ENCODE measurements around the gene WWP2. TPM values are rescaled to one million over a fixed set of nuclear protein-coding genes. Genes with fewer than 3 reads are reported as not detected.

Gene WWP2
- total RNA-seq, 1 donor from 2014 or later = 26.8 TPM

GRCh38 chr16:69885722-69886121 is 123.6 kb downstream of the WWP2 start:
- H3K27ac Mint-ChIP-seq = no peak overlapping the region

GRCh38 chr16:69886726-69887125 is 124.6 kb downstream of the WWP2 start:
- H3K4me3 Mint-ChIP-seq = no peak overlapping the region
- DNase-seq (ENCODE audit: low spot score) = no peak
- Histone ChIP-seq H3K4me3 (no peak overlapping the region), H3K9me3 (ENCODE audit: low read depth) (no peaks in the 10 kb centered on the region), H2AFZ (replicated peaks) (no peak overlapping the region), H3K27me3 (no peaks in the 10 kb centered on the region), H4K20me1 (ENCODE audit: low read depth) (no peaks in the 10 kb centered on the region), H3K79me2 (ENCODE audit: low read depth) (no peaks in the 10 kb centered on the region), H3K4me2 (no peak overlapping the region), H3K27ac (no peak overlapping the region), H3K4me1 (peaks cover 5% of the 10 kb centered on the region), H3F3A (ENCODE audit: low read depth) (peaks cover 7% of the 10 kb centered on the region), H3K36me3 (no peaks in the 10 kb centered on the region), H3K9ac (no peak overlapping the region)
- H3K27me3 Mint-ChIP-seq (ENCODE audit: insufficient read depth, low read depth) = no peaks in the 10 kb centered on the region
- no peak overlapping the region for H3K27ac Mint-ChIP-seq
- H3K9me3 Mint-ChIP-seq = peaks cover 4% of the 10 kb centered on the region
- TF ChIP-seq EZH2phosphoT487 (IDR thresholded peaks at IDR 0.05) (no peak), EZH2 (IDR thresholded peaks at IDR 0.05) (no peak), CTCF (IDR thresholded peaks at IDR 0.05) (no peak)
- peaks cover 17% of the 10 kb centered on the region for H3K4me1 Mint-ChIP-seq
- H3K36me3 Mint-ChIP-seq = peaks cover 17% of the 10 kb centered on the region

More at GRCh38 chr16:69885722-69886121, 123.6 kb downstream of the WWP2 start:
- Mint-ChIP-seq H3K4me3 (no peak overlapping the region), H3K9me3 (peaks cover 4% of the 10 kb centered on the region), H3K4me1 (peaks cover 11% of the 10 kb centered on the region), H3K27me3 (ENCODE audit: insufficient read depth, low read depth) (no peaks in the 10 kb centered on the region), H3K36me3 (peaks cover 17% of the 10 kb centered on the region)
- H3K9me3 ChIP-seq (ENCODE audit: low read depth) = no peaks in the 10 kb centered on the region
- H3K9ac ChIP-seq = no peak overlapping the region
- no peaks in the 10 kb centered on the region for H3K79me2 ChIP-seq (ENCODE audit: low read depth)
- H3K4me3 ChIP-seq = no peak overlapping the region
- peaks cover 6% of the 10 kb centered on the region for H3F3A ChIP-seq (ENCODE audit: low read depth)
- peaks cover 5% of the 10 kb centered on the region for H3K4me1 ChIP-seq
- H3K27ac ChIP-seq = no peak overlapping the region
- no peak overlapping the region for H2AFZ ChIP-seq (replicated peaks)
- H4K20me1 ChIP-seq (ENCODE audit: low read depth) = no peaks in the 10 kb centered on the region
- no peaks in the 10 kb centered on the region for H3K36me3 ChIP-seq
- DNase-seq (ENCODE audit: low spot score) = no peak
- TF ChIP-seq EZH2phosphoT487 (IDR thresholded peaks at IDR 0.05) = no peak
- no peak for TF ChIP-seq CTCF (IDR thresholded peaks at IDR 0.05)
- no peak for TF ChIP-seq EZH2 (IDR thresholded peaks at IDR 0.05)
- no peak overlapping the region for H3K4me2 ChIP-seq
- H3K27me3 ChIP-seq = no peaks in the 10 kb centered on the region

- peaks cover 10% of the 10 kb centered on the region for H3K4me1 ChIP-seq
- Mint-ChIP-seq H3K27me3 (ENCODE audit: insufficient read depth, low read depth) (no peaks in the 10 kb centered on the region), H3K36me3 (peaks cover 17% of the 10 kb centered on the region), H3K27ac (no peak overlapping the region), H3K4me3 (no peak overlapping the region), H3K9me3 (peaks cover 2% of the 10 kb centered on the region), H3K4me1 (peaks cover 22% of the 10 kb centered on the region)
- DNase-seq (ENCODE audit: low spot score) = no peak
- TF ChIP-seq CTCF (IDR thresholded peaks at IDR 0.05) (no peak), EZH2 (IDR thresholded peaks at IDR 0.05) (no peak), EZH2phosphoT487 (IDR thresholded peaks at IDR 0.05) (no peak)
- H3K9ac ChIP-seq = no peak overlapping the region
- H3K4me2 ChIP-seq = no peak overlapping the region
- H2AFZ ChIP-seq (replicated peaks) = no peak overlapping the region
- H3K4me3 ChIP-seq = no peak overlapping the region
- H3K79me2 ChIP-seq (ENCODE audit: low read depth) = no peaks in the 10 kb centered on the region
- peaks cover 7% of the 10 kb centered on the region for H3F3A ChIP-seq (ENCODE audit: low read depth)
- H3K27me3 ChIP-seq = no peaks in the 10 kb centered on the region
- H3K9me3 ChIP-seq (ENCODE audit: low read depth) = no peaks in the 10 kb centered on the region
- no peaks in the 10 kb centered on the region for H3K36me3 ChIP-seq
- no peaks in the 10 kb centered on the region for H4K20me1 ChIP-seq (ENCODE audit: low read depth)
- H3K27ac ChIP-seq = no peak overlapping the region
These were observed 126.0 kb downstream of the WWP2 start for GRCh38 chr16:69888005-69888590.
